Activated CD8-positive, alpha-beta T cell treated with anti-CD3 and anti-CD28 coated beads for 36 hours (primary cell): ENCODE measurements around the gene TEDC1. TPM values are rescaled to one million over a fixed set of nuclear protein-coding genes. Genes with fewer than 3 reads are reported as not detected.

Experiments used
- ATAC-seq: fragments of 200-7000 bp; cut with Tn5 transposase; one replicate; pipeline ENCODE4 v1.10.0; 2021; ENCODE audit warnings: mild to moderate bottlenecking, moderate library complexity
- CTCF ChIA-PET: fragments of 350-600 bp; sonication (Branson Sonifier 250); formaldehyde crosslinking; loops from one replicate; lab custom pipeline; 2021; ENCODE audit warnings: antibody characterized with exemption; lab: Charles Lee
- POLR2A ChIA-PET: fragments of 350-600 bp; sonication (Branson Sonifier 250); formaldehyde crosslinking; loops from one replicate; lab custom pipeline; 2021; ENCODE audit warnings: antibody characterized with exemption; lab: Charles Lee
- DNase-seq: peaks from one replicate; pipeline ENCODE4 v3.0.0-alpha.2; 2020
- H3K27ac Mint-ChIP-seq: one replicate; pipeline ENCODE4 v1.8.0; 2021; ENCODE audit warnings: mild to moderate bottlenecking, mixed read lengths
- H3K27me3 Mint-ChIP-seq: one replicate; pipeline ENCODE4 v1.8.0; 2021; ENCODE audit warnings: mixed read lengths
- H3K36me3 Mint-ChIP-seq: one replicate; pipeline ENCODE4 v1.8.0; 2021; ENCODE audit warnings: low read depth, mixed read lengths
- H3K4me1 Mint-ChIP-seq: one replicate; pipeline ENCODE4 v1.8.0; 2021; ENCODE audit warnings: low read depth, mixed read lengths
- H3K4me3 Mint-ChIP-seq: one replicate; pipeline ENCODE4 v1.8.0; 2021; ENCODE audit warnings: mild to moderate bottlenecking, moderate library complexity, mixed read lengths
- H3K9me3 Mint-ChIP-seq: one replicate; pipeline ENCODE4 v1.8.0; 2021; ENCODE audit warnings: mixed read lengths
- intact Hi-C: fragments of 100-400 bp; cut with micrococcal nuclease; formaldehyde crosslinking; loops from one replicate; pipeline ENCODE4 v1.10.0; 2022
- total RNA-seq, 2 experiments: library from RNA; stranded (reverse); gene quantifications; one replicate each; pipeline ENCODE4 v1.2.3, GENCODE V29; 2021
- TF ChIP-seq, protein P1 (sequence below): fragments of 200-600 bp; IDR thresholded peaks from one replicate; pipeline ENCODE4 v1.8.0; 2022; ENCODE audit warnings: antibody characterized with exemption, mild to moderate bottlenecking

Gene TEDC1
- total RNA-seq, 2 experiments from 2014 or later: 30.1 to 31.1 TPM

- POLR2A ChIA-PET: interaction anchor here (0.6 to 1.6 kb wide), 7 partner anchors 8 to 229 kb away, joined by 3 to 13 read pairs (median 3); partner anchors contain the start of genes BRF1 and TEDC1
- CTCF ChIA-PET: interaction anchor here (1.6 to 2.2 kb wide), 3 partner anchors 8 to 160 kb away, joined by 8 to 13 read pairs (median 11); no protein-coding TSS in a partner anchor
- DNase-seq (peak; percentile 70), ATAC-seq (peak; percentile 38)
- intact Hi-C loops: no loop called here
- Mint-ChIP-seq H3K36me3 (peaks cover 10% of the 10 kb centered on the region), H3K9me3 (no peaks in the 10 kb centered on the region), H3K27ac (peak overlapping the region; percentile 93), H3K4me1 (peaks cover 17% of the 10 kb centered on the region), H3K27me3 (no peaks in the 10 kb centered on the region), H3K4me3 (peak overlapping the region; percentile 83)
- TF ChIP-seq, protein P1, sequence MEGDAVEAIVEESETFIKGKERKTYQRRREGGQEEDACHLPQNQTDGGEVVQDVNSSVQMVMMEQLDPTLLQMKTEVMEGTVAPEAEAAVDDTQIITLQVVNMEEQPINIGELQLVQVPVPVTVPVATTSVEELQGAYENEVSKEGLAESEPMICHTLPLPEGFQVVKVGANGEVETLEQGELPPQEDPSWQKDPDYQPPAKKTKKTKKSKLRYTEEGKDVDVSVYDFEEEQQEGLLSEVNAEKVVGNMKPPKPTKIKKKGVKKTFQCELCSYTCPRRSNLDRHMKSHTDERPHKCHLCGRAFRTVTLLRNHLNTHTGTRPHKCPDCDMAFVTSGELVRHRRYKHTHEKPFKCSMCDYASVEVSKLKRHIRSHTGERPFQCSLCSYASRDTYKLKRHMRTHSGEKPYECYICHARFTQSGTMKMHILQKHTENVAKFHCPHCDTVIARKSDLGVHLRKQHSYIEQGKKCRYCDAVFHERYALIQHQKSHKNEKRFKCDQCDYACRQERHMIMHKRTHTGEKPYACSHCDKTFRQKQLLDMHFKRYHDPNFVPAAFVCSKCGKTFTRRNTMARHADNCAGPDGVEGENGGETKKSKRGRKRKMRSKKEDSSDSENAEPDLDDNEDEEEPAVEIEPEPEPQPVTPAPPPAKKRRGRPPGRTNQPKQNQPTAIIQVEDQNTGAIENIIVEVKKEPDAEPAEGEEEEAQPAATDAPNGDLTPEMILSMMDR: peak; percentile 14
These were observed 38.7 kb downstream of the TEDC1 start for GRCh38 chr14:105529569-105530284.

- intact Hi-C loops: no loop called here
These were observed 39.4 kb downstream of the TEDC1 start for GRCh38 chr14:105530285-105531087.

GRCh38 chr14:105531088-105531893 lies 40.2 kb downstream of the TEDC1 start:
- H3K36me3 Mint-ChIP-seq: peaks cover 10% of the 10 kb centered on the region

More at GRCh38 chr14:105530285-105531087, 39.4 kb downstream of the TEDC1 start:
- ATAC-seq: no peak
- TF ChIP-seq, protein P1: no peak
- H3K4me3 Mint-ChIP-seq: peak overlapping the region; percentile 83
- H3K36me3 Mint-ChIP-seq: peaks cover 10% of the 10 kb centered on the region
- peak overlapping the region; percentile 86 for H3K27ac Mint-ChIP-seq
- no peak for DNase-seq
- H3K27me3 Mint-ChIP-seq: no peaks in the 10 kb centered on the region
- CTCF ChIA-PET: no interaction called here
- peaks cover 17% of the 10 kb centered on the region for H3K4me1 Mint-ChIP-seq
- POLR2A ChIA-PET: interaction anchor here (0.9 kb wide), 1 partner anchor 229 kb away, joined by 3 read pairs; the partner anchor contains the start of gene BRF1
- H3K9me3 Mint-ChIP-seq: no peaks in the 10 kb centered on the region

GRCh38 chr14:105531894-105532623 lies 41.0 kb downstream of the TEDC1 start:
- POLR2A ChIA-PET: interaction anchor here (1.4 kb wide), 1 partner anchor 43 kb away, joined by 3 read pairs; no protein-coding TSS in a partner anchor
- peaks cover 17% of the 10 kb centered on the region for H3K4me1 Mint-ChIP-seq
- no peak overlapping the region for H3K27ac Mint-ChIP-seq
- TF ChIP-seq, protein P1: no peak
- DNase-seq: no peak
- CTCF ChIA-PET: interaction anchor here (0.9 to 1.9 kb wide), 6 partner anchors 11 to 256 kb away, joined by 3 to 9 read pairs (median 3); no protein-coding TSS in a partner anchor
- ATAC-seq: no peak
- H3K27me3 Mint-ChIP-seq: peaks cover under 1% of the 10 kb centered on the region
- no peak overlapping the region for H3K4me3 Mint-ChIP-seq
- intact Hi-C loops: no loop called here
- peaks cover 10% of the 10 kb centered on the region for H3K36me3 Mint-ChIP-seq
- no peaks in the 10 kb centered on the region for H3K9me3 Mint-ChIP-seq

More at GRCh38 chr14:105531088-105531893, 40.2 kb downstream of the TEDC1 start:
- Mint-ChIP-seq H3K27me3 (no peaks in the 10 kb centered on the region), H3K9me3 (no peaks in the 10 kb centered on the region), H3K4me1 (peaks cover 17% of the 10 kb centered on the region), H3K27ac (no peak overlapping the region), H3K4me3 (peak overlapping the region; percentile 83)
- CTCF ChIA-PET: interaction anchor here (1.0 kb wide), 1 partner anchor 13 kb away, joined by 3 read pairs; no protein-coding TSS in a partner anchor
- DNase-seq: no peak
- POLR2A ChIA-PET: no interaction called here
- intact Hi-C loops: no loop called here
- TF ChIP-seq, protein P1: no peak
- no peak for ATAC-seq
